Ammon's horn (tissue), 1 donor: Measurements from ENCODE around the gene EID1.
"Not testable (repeated sequence)": the region's sequence is repeated elsewhere in the genome, so short reads cannot be mapped to it uniquely, and the experiment has no call there.

Experiments used
- DNase-seq: peaks from one replicate; pipeline ENCODE4 v3.0.0-alpha.2; 2016; ENCODE audit warnings: low spot score

The EID1 gene, protein sequence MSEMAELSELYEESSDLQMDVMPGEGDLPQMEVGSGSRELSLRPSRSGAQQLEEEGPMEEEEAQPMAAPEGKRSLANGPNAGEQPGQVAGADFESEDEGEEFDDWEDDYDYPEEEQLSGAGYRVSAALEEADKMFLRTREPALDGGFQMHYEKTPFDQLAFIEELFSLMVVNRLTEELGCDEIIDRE

DNA sequence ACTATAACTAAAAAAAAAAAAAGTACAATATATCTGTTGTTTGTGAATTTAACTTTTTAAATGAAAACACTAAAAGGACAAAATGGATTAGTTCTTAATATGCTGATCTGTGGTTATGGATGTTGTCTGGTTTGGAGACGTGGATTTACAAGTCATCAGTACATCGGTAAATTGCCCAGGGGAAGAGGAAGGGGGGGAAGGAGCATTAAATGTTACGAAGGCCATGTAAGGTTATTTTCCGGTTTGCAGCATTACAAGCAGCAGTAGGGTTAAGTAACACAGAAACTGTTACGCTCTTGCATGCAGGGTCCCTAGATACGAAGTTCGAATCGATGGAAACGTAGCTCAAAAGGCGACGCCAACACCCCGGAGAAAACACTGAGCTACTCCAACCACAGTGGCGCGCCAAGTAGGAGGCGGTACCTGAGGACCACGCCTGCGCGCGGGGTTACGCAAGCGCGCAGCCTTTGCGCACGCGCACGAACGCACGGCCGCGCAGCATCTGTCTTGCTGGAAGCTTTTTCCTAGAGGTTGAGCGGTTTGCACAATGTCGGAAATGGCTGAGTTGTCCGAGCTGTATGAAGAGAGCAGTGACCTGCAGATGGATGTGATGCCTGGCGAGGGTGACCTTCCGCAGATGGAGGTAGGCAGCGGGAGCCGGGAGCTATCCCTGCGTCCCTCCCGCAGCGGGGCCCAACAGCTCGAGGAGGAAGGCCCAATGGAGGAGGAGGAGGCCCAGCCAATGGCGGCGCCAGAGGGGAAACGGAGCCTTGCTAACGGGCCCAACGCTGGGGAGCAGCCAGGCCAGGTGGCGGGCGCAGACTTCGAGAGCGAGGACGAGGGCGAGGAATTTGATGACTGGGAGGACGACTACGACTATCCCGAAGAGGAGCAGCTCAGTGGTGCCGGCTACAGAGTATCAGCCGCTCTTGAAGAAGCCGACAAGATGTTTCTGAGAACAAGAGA lies at the start of gene EID1:
TSS of gene EID1 (plus strand) at position 505 of the 966 bp plus-strand sequence. CDS start at position 548, 43 bp downstream.
- peak; percentile 96 for DNase-seq

DNA sequence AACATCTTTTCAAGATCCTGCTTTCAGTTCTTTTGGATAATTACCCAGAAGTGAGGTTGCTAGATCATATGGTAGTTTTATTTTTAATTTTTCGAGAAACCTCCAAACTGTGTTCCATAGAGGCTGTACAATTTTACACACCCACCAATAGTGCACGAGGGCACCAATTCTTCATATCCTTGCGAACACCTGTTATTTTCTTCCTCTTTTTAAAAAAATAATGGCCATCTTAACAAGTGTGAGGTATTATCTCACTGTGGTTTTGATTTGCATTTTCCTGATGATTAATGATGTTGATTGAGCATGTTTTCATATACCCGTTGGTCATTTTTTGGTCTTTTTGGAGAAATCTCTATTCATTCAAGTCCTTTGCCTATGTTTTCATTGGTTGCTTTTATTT lies 49.5 kb upstream of the EID1 start:
- no peak for DNase-seq

DNA sequence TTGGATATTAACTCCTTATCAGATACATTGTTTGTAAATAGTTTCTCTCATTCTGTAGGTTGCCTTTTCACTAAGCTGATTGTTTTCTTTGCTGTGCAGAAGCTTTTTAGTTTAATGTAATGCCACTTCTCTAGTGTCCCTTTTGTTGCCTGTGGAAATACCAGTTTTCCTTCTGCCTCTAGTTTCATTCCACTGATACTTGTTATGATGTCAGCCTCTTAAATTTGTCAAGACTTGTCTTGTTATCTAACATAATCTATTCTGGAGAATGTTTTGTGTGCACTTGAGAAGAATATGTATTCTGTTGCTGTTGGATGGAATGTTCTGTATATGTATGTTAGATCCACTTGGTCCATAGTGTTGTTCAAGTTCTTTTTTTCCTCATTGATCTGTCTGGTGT lies 49.0 kb upstream of the EID1 start:
- DNase-seq = no peak

DNA sequence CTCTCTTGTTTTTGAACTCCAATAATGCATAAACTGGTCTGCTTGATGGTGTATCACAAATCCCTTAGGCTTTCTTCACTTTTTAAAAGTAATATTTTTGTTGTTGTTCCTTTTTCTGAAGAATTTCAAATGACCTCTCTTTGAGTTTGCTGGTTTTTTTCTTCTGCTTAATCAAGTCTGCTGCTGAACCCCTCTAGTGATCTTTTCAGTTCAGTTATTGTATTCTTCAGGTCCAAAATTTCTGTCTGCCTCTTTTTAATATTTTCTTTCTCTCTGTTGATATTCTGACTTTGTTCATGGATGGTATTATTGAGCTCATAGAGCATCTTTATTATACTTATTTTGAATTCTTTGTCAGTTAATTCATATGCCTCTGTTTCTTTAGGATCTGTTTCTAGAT lies 45.3 kb upstream of the EID1 start:
- DNase-seq = no peak

DNA sequence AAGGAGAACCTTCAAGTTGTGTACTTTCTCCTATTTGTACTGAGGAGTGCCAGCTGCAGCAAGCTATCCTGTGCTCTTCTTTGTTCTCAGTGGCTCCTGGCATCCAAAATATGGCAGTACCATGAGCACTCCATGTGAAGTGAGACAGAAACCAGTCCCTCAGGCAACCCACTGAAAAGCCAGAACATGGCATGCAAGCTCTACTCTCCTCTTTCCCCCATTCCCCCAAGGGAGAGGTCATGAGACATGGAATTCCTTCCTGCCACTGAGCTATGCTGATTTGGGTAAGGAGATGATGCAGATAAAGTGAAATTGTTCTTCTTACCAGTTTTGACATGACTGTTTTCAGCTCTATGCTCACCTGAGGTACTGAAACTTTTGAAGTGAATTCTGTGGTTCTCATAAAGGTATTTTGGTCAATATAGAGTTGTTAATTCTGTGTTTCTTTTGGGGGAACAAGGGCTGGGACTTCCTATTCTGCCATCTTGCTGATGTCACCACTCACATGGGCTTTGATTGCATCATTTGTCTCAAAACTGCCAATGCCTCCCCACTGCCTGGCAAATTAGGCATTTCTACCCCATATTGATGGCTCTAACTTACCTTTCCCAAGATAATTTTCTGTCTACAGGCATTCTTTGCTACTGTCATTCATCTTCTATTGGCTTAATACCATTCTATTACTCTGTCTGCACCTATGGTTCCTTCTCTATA lies 44.3 kb upstream of the EID1 start:
- DNase-seq = no peak

DNA sequence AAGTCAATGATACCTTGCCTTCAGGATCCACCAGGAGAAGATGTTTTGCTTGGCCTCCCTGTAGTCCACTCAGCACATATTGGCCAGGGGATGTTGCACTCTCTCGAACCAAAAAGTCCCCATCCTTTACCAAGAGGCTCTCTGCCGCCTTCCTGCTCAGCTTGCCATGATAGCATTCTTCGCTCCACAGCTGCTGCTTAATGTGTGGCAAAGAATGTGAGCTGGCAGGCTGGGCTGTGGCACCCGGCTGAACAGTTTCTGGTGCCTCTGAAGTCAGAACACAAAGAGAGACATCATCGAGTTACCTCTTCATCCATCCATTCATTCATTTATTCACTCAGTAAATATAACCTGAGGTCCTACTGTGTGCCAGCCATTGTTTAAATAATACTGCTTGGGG lies 43.2 kb upstream of the EID1 start:
- DNase-seq = no peak

DNA sequence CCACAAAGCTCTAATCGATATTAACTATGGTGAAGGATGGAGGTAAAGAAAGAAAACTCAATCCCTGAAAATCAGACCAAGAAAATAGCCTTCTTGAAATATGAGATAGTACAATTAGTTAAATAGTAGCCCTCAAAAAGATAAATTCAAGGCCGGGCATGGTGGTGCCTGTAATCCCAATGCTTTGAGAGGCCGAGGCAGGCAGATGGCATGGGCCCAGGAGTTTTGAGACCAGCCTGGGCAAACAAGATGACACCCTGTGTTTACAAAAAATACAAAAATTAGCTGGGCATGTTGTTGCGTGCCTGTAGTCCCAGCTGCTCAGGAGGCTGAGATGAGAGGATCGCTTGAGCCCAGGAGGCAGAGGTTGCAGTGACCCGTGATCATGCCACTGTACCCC lies 35.4 kb upstream of the EID1 start:
- DNase-seq = no peak

DNA sequence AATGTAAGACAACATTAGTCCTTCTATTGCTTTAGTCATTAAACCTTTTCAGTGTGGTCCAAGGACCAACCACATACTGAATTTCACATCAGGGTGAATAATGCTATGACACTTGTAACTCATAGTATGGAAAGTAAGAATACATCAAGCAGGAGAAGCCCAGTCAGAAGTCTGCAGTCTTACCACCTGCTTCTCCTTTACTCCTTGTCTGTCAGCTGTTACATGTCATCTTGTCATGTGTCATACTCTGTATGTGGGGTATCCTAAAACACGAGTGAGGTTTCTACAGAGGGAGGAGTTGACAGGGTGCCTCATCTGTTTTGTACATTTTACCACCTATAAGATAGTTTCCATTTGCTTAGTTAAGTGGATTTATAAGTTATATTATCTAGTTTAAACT lies 32.8 kb upstream of the EID1 start:
- no peak for DNase-seq

DNA sequence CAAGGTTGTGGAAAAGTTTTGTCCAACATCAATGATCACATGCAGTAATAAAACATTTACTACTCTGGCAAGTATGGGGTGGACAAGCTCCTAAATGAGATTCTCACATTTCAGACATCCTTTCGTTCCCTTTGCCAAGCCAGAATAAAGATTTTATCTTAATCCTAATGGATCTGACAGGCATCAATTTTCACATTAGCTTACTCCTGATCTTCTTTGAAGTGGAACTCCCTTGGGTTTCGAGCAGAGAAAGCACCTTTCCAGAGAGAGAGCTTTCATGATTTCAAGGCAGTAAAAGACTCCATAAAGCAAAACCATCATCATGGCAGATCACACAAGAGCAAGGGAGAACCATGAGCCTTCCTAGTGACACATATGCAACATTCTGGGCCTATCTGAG lies 27.3 kb upstream of the EID1 start:
- no peak for DNase-seq

DNA sequence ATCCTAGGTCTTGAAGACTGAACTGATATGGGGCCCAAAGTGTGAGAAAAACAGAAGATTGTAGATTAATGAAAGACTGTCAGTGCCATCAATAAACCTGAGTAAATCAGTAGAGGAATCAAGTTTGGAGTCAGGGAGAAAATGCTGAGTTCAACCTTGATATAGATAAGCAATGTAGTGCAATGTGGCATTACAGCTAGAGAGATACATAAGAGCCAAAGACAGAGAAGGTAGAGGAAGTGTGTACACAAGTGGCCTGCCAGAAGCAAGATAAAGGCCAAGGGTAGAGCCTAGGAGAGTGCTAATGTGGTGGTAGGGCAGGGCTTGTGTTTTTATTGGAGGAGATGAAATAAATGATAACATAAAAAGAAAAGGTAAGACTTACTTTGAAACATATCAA lies 26.0 kb upstream of the EID1 start:
- no peak for DNase-seq

DNA sequence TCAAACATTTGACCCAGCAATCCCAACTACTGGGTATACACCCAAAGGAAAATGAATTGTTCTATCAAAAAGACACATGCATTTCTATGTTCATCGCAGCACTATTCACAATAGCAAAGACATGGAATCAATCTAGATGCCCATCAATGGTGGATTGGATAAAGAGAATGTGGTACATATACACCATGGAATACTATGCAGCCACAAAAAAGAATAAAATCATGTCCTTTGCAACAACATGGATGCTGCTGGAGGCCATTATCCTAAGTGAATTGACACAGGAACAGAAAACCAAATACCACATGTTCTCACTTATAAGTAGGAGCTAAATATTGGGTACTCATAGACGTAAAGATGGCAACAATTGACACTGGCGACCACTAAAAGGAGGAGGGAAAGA lies 23.5 kb upstream of the EID1 start:
- DNase-seq = not testable (repeated sequence)

DNA sequence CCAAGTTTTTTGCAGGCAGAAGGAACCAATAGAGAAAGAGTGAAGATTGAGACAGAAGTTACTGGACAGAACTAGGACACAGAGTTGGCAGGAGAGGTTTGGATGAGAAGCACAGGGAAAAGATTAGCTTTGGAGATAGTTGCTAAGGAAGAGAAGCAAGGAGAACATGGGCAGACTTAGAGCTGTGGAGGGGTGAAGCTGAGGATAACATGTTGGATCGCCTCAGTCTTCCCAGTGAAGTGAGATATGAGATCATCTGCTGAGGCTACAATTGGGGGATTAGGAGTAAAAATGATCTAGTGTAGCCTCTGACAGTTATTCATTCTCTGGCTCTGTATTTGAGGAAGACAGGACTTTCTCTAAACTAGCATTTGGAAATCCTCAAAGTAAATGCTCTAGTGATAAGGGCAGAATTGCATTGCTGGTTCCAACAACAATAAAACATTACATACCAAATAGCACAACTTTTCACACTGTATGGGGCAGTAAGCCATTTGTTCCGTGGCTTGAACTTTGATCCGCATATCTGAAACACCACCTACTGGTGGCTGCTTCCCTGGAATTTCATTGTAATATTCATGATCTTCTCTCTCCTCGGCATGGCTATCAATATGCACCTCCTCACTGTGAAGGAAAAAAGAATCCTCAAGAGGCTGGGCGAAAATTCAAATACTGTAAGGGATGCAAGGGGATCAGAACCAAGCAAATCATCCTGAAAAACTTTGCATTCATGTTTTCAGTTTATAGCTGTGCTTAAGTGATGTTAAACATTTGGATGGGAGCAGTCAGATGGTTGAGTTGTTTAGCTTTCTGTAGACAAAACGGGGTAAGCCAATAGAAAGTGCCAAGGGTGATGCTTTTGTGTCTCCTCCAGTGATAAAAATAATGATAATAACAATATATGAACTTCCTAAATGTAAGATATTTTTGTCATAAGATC lies 22.2 kb upstream of the EID1 start:
- DNase-seq = peak; percentile 26

DNA sequence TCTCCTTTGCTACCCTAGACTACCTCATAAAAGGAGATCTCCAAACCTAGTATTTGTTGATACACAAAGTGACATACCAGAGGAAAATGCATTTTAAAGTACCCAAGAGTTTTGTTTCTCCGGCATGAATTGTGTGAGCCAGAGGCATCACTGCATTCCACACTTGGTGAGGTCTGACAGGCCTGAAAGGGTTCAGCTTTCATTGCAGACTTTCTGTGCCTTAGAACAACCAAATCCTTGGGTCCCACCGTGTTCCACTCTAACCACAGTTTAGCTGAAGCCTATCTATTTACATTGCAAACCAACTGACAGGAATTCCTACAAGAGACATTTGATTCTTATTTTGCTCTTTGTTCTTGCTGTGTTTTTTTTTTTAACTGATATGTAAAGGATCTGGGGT lies 21.0 kb upstream of the EID1 start:
- DNase-seq = no peak

DNA sequence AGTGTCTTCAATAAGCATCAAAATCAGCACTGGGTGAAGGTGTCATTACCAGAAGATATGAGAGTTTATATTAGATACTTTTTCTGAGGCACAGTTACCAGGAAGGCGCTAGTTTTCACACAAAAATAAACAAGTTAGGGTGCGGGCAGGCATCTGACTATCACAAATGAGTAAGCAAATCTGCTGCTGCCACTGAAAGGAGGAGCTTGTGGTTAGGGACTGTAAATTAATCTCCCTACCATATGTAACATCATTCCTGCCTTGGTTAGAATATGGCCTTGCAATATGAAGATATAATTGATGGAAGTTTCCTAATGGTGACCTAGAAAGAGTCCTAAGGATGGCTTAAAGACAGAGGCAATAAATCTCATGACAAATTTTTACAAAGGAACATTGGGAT lies 19.5 kb upstream of the EID1 start:
- no peak for DNase-seq

DNA sequence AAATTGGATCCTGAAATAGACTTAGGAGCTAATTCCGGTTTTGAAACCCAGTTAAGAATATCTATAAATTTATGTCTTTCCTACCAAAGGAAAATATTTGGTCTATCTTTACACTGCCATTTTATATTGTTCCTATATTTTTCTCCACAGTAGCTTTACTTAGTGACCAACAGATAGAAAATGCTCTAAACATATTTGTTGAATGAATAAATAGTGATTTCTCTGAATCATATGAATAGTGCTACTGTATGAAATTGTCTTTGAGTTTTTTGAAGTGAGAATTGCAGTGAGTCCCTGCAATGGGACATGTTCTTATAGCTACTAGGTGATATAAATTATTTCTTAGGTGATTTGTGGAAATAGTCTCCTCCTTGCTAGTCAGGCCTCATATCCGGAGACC lies 18.5 kb upstream of the EID1 start:
- no peak for DNase-seq

DNA sequence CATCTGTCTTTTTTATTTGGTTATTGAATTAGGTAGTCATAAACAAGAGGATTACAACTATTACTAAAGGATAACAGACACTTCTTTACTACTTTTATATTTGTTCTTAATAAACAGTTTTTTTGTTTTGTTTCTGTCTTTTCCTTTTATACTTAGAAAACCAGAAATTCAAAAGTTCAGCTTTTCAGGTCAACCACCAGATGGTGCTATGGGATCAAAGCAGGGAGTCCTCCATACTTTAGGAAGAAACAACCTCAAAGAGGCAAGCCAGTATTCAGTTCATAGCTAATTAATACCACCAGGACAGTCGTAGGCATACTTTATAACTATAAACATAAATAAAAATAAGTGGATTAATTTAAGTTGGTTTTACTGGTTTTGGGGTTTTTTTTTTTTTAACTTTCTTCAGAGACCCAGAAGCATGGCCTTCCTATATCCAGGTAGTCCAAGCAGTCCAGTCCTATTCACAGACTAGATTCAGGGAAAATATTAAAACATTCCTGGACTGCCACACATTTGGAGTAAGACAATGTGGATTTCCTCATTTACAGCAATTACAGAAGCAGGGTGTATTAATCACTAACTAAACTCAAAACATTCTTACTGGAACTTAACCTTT lies 16.0 kb upstream of the EID1 start:
- peak; percentile 81 for DNase-seq

DNA sequence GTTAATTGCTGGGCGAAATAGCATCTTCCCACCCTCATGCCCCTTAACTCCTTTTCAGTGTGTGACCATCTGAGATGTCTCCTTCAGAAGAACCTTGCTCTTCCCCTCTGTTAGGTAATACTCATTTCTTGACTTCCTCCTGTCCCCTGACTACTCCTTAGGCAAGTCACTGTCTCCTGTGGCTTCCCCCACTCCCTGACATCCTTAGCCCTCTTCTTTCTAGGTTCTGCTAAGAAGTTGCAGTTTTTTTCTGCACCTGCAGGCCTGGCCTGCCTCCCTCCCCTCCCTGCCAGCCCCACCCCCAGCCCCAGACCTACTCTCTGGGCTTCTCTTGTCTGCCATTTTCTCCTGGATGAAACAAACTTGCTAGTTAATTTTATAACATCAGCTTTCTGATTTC lies 15.2 kb upstream of the EID1 start:
- no peak for DNase-seq

DNA sequence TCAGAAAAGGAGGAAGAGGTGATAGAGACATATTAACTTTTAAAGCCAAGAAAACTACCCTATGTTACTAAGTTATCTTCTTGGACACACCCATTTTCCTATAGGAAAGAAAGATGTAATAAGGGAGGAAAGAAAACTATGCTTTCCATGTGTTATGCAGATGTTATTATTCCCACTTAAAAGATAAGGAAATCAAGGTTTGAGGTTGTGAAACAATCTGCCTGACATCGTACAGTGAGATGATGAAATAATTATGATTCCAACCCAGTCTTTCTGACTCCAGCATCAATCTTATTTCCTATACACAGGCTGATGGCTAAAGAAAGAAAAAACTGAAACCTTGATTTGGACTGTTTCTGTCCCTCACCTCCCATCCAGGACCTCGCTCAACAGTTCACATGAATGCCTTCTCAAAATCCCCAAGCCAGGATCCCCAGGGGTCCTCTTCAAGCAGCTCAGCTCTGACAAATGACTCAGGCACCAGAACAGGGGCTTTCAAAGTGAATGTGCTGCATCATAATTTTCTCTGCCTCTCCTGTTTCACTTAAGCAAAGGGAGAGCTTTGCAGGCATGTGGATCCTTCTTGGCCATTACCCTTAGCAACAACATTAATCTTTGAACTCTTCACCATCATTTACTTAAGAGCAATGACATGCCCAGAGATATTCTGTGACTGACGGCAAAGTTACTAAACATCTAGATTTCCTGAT lies 12.4 kb upstream of the EID1 start:
- DNase-seq = no peak

DNA sequence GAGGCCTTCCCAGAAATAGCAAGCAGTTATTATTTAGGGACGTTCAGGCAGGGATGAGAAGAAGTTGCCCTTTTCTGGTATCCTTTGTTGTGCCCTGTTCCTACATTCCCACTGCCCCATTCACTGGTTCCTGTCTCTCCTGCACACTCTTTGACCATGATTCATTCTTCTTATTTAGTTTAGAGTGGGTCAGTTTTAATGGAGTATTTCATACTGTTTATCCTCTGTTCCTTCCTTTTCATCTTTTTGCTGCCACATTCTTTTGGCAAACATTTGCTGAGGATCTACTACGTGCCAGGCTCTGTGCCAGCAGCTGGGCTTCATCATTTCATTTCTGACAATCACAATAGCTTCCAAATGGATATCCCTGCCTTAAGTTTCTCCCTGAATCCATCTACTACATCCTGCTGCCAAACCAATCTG lies 11.8 kb upstream of the EID1 start:
- no peak for DNase-seq

DNA sequence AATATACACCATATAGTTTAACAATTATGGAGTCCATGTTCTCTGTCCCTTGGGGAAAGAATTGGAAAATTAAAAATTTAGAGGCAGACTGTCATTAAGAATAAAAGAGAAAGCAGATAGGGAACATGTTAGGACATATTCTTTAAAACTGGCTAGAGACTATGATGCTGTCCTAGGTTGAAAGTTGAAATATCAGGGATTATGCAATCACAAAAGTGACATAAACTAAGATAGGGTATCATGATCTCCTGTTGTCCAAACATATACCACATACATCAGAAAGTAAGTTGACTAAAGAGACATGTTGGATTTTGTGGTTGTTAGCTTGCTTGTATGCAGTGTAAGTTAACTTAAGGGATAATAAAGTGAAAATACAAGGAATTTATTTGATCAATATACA lies 9.9 kb upstream of the EID1 start:
- DNase-seq = no peak

DNA sequence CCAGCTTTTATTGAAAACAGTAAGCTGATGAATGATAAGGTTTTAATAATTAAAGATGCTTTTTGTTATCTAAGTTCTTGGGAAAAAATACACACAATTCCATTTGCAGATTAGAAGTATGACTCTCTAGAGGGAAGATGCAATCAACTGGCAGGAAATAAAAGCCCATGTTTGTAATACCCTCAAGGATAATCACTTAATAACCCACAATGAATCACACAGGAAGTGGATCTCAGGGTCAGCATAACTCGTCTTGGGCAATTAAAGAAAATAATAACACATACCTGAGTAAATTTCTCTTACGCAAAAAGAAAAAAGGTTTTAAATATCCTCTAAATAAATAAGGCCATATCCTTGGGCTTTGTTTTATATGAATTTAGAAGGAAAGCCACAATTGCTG lies 9.4 kb upstream of the EID1 start:
- no peak for DNase-seq
